ENCODE results near the gene GALNT13. TPM values are rescaled to one million over a fixed set of nuclear protein-coding genes. Genes with fewer than 3 reads are reported as not detected.

Gene GALNT13
- polyA plus RNA-seq, 3 donors = 1.4 to 2.0 (median 1.5) TPM

GRCh38 chr2:153940511-153940910 is 68.8 kb downstream of the GALNT13 start:
- DNase-seq = no peak

GRCh38 chr2:153944800-153945199 is 73.1 kb downstream of the GALNT13 start:
- no peak for DNase-seq

GRCh38 chr2:153946036-153946435 is 74.3 kb downstream of the GALNT13 start:
- DNase-seq = no peak

- DNase-seq = no peak
Observed at GRCh38 chr2:153953761-153954160, 82.0 kb downstream of the GALNT13 start.

- DNase-seq = no peak
Observed at GRCh38 chr2:153963256-153963655, 91.5 kb downstream of the GALNT13 start.

GRCh38 chr2:153967248-153967973 is 95.7 kb downstream of the GALNT13 start:
- DNase-seq = no peak

GRCh38 chr2:153971250-153971649 is 99.5 kb downstream of the GALNT13 start:
- DNase-seq = no peak

- DNase-seq = no peak
Observed at GRCh38 chr2:153971855-153972254, 100.1 kb downstream of the GALNT13 start.

- DNase-seq = no peak
Observed at GRCh38 chr2:153972412-153972811, 100.7 kb downstream of the GALNT13 start.

- no peak for DNase-seq
Observed at GRCh38 chr2:153986488-153987229, 114.9 kb downstream of the GALNT13 start.

- DNase-seq = no peak
Observed at GRCh38 chr2:153990771-153991170, 119.0 kb downstream of the GALNT13 start.

GRCh38 chr2:154013514-154013913 is 141.8 kb downstream of the GALNT13 start:
- DNase-seq = no peak

- no peak for DNase-seq
Observed at GRCh38 chr2:154015233-154015632, 143.5 kb downstream of the GALNT13 start.

- DNase-seq = no peak
Observed at GRCh38 chr2:154029504-154029903, 157.8 kb downstream of the GALNT13 start.

- DNase-seq = no peak
Observed at GRCh38 chr2:154032220-154032619, 160.5 kb downstream of the GALNT13 start.

- no peak for DNase-seq
Observed at GRCh38 chr2:154046493-154046892, 174.8 kb downstream of the GALNT13 start.

- no peak for DNase-seq
Observed at GRCh38 chr2:154048905-154049304, 177.2 kb downstream of the GALNT13 start.

GRCh38 chr2:154049561-154049960 is 177.8 kb downstream of the GALNT13 start:
- DNase-seq = no peak

- DNase-seq = no peak
Observed at GRCh38 chr2:154067124-154067523, 195.4 kb downstream of the GALNT13 start.

- no peak for DNase-seq
Observed at GRCh38 chr2:154078926-154079325, 207.2 kb downstream of the GALNT13 start.

GRCh38 chr2:154092571-154092970 is 220.8 kb downstream of the GALNT13 start:
- DNase-seq = no peak

GRCh38 chr2:154093856-154094255 is 222.1 kb downstream of the GALNT13 start:
- DNase-seq = no peak

GRCh38 chr2:154097833-154098398 is 226.2 kb downstream of the GALNT13 start:
- no peak for DNase-seq

Measured in renal pelvis (tissue), 4 donors.